VCaP (cell line): ENCODE measurements around the gene NT5C1A.

Source experiments
- H3K27ac ChIP-seq: fragments of 450-650 bp; 2 replicates; pipeline ENCODE4 v1.5.1; 2017
- CTCF ChIP-seq: fragments of 450-650 bp; conservative IDR thresholded peaks from 2 replicates; pipeline ENCODE4 v1.5.1; 2017; ENCODE audit warnings: mild to moderate bottlenecking, moderate library complexity

Gene NT5C1A

GRCh38 chr1:39628807-39629350 lies 43.0 kb downstream of the NT5C1A start:
- no peak overlapping the region for H3K27ac ChIP-seq
- no peak for TF ChIP-seq CTCF

DNA sequence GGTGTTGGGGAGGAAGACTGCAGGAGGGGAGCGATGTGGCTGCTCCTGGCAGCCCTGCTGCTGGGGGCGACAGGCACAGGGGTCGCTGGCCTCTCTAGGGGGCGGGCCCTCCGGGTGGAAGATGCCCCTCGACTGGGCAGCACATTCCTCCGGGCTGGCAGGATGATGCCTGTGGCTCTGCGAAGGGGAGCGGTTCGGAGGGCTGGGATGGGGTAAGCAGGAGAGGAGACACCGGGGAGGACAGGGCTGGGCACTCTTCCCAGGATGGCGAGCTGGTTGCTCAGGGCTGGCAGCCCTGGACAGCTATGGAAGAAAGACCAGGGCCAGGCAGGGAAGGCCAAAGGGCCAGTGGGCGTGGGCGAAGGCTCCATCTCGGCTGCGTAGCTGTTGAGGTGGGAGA lies 45.3 kb downstream of the NT5C1A start:
- TF ChIP-seq CTCF = no peak
- no peak overlapping the region for H3K27ac ChIP-seq

- no peak overlapping the region for H3K27ac ChIP-seq
- TF ChIP-seq CTCF = no peak
Measured at GRCh38 chr1:39625462-39626273, 46.2 kb downstream of the NT5C1A start.

GRCh38 chr1:39625009-39625408 lies 46.9 kb downstream of the NT5C1A start:
- no peak for TF ChIP-seq CTCF
- H3K27ac ChIP-seq = no peak overlapping the region

- TF ChIP-seq CTCF = no peak
Measured at GRCh38 chr1:39623053-39623452, 48.9 kb downstream of the NT5C1A start.

GRCh38 chr1:39622427-39622826 lies 49.5 kb downstream of the NT5C1A start:
- no peak overlapping the region for H3K27ac ChIP-seq
- TF ChIP-seq CTCF = no peak

More at GRCh38 chr1:39623053-39623452, 48.9 kb downstream of the NT5C1A start:
- H3K27ac ChIP-seq = no peak overlapping the region

- no peak for TF ChIP-seq CTCF
- H3K27ac ChIP-seq = no peak overlapping the region
Measured at GRCh38 chr1:39620659-39621165, 51.2 kb downstream of the NT5C1A start.
